SH-SY5Y (cell line): ENCODE measurements around the gene RBPJ.

Experiments used
- GATA2 ChIP-seq: IDR thresholded peaks from 2 replicates; pipeline ENCODE4 v1.6.1; 2011; ENCODE audit warnings: mild to moderate bottlenecking, low read depth, low read length
- GATA3 ChIP-seq: IDR thresholded peaks from 2 replicates; pipeline ENCODE4 v1.6.1; 2011; ENCODE audit warnings: low read depth, mild to moderate bottlenecking, low read length, moderate library complexity

Gene RBPJ

DNA sequence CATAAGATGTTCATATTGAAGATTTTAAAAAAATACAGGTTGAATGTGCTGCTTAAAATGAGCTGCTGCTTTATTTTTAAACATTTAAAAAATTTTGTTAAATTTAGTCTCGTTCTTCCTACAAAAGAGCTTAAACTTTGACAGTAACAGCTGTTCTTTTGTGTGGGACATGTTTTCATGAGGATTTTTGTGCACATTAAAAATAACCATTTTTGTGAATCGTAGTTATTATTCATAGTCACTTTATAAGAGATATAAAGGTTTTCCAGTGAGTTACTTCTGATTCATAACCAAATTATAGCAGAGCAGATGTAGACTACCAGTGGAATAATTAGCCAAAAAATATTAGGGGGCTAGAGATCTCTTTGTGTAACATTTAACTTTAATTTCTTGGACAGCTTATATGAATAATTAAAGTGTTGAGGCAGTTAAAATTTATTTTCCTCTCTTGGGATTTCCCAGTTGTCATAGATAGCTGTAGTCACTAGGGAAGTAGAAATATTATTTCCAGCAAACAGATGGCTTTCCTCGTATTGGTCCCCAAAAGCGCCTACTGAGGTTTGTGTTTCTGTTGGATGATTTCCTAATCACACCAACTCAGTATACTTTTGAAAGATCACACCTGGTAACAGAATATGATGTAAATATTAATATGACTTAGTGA lies 24.2 kb downstream of the RBPJ start:
- TF ChIP-seq GATA3 (no peak), GATA2 (no peak)

DNA sequence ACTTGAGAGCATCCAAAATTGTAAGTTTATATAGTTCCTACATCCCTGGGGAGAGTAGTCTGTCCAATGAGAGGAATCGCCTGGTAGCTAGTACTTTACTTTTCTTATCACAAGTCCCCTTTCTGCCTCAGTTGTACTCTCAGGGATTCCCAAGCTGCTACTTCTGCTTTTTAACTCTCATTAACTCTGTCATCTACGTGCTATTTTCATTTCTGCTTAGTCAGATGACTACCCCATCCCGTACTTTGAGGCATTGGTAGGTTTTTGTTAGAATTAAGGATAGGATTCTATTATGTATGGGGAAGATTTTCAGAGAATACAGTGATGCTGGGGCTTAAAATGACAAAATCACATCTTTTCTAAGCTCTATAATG lies 24.7 kb downstream of the RBPJ start:
- TF ChIP-seq GATA3 (no peak), GATA2 (no peak)

DNA sequence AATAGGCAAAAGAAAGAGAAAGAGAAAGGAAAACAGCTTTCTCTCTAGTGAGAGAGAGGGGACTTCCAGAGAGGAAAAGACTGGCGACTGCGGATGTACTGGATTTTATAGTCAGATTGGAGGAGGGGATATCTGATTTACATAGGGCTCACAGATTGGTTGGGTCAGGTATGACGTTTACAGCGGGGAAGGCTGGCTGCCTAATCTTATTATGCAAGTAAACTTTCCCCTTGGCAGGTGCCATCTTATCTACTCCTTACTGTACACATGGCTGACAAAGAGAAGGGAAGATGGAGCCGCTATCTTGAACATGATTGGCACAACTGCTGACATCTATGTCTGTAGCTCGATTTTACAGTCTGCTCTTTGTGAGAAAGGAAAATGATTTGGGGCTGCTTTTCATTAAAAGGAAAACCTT lies 25.4 kb downstream of the RBPJ start:
- TF ChIP-seq GATA2 = no peak
- no peak for TF ChIP-seq GATA3

DNA sequence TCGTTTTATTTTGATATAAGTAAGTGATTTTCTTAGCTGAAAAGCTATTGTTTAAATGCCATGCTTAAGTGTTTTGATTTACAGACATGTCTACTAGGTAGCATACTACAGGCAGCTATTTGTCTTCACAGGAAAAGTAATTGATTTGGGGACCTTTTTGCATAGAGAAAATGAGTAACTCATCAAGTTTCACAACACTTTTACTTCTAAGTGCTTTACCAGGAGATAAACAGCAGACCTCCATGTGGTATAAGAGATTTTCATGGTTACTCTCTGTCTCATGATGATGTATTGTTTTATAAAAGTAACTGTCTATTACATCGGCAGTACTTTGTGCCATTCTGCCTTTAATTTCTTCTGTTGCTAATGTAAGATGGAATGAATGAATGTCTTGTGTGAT lies 28.7 kb downstream of the RBPJ start:
- TF ChIP-seq GATA3 = no peak
- TF ChIP-seq GATA2 = no peak

DNA sequence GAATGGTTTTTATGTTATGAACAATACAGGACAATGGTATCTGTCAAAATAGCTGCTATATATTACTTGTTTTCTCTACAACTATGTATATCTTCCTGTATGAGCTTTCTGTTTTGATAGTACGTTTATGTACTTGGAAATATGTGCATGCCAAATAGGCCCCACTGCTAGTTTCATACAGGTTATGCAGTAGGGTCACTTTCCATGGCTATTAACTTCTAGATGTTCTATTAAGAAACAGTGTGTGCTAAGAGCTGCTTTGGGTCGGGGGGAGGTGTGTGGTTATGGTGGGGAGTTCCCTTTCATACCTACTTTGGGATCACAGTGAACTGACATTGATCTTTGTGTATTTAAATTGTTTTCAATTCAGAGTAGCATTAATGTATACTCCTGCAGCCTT lies 30.9 kb downstream of the RBPJ start:
- TF ChIP-seq GATA2 (no peak), GATA3 (no peak)

DNA sequence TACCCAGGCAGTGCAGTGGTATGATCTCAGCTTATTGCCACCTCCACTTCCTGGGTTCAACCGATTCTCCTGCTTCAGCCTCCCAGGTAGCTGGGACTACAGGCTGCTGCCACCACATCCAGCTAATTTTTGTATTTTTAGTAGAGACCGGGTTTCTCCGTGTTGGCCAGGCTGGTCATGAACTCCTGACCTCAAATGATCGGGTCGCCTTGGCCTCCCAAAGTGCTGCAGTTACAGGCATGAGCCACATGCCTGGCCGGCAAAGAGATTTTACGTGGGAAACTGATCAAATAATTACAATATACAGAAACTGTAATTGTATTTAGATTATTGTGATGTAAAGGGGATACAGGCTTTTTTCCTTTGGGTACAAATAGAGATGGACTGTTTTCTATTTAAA lies 33.7 kb downstream of the RBPJ start:
- TF ChIP-seq GATA3 = no peak
- no peak for TF ChIP-seq GATA2

DNA sequence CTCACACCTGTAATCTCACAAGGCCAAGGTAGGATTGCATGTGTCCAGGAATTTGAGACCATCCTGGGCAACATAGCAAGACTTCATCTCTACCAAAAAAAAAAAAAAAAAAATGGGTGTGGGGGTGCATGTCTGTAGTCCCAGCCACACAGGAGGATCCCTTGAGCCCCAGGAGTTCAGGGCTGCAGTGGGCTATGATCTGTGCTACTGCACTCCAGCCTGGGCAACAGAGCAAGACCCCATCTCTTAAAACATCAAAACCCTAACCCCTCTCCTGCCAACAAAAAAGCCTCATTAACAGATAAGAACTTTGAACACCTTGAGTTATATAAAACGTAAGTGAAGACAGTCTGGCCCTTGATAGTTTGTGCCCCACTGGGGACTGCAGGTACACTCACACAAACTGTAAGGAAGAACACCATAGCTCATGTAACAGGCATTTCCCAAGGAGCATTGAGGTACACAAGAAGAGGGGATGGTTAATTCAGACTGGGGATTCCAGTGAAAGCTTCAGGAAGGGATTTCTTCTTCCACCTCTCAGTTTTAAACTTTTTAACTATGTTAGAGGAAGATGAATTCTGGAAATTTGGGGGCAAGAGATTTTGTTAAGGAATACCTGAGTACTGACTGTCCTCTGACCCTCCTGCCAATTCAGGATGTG lies 34.7 kb downstream of the RBPJ start:
- no peak for TF ChIP-seq GATA2
- TF ChIP-seq GATA3 = no peak

DNA sequence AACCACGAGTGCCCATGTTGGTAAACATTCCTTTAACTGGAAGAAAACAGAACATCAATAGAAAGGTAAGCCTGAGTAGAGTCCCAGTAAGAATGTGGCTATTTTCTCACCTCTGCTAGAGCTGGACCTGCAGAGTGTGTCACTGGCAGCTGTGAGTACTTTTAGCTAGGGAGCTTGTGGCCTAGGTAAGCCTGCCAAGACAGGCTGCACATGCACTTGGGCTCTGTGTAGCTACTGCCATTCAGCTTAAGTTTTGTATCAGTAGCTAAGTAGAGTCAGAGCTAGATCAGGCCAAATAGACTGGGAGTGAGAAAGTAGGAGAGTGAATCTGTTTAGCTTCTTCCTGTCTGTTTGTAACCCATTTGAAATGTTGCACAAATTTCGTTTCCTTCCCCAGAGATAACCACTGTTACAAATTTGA lies 35.3 kb downstream of the RBPJ start:
- TF ChIP-seq GATA2 (no peak), GATA3 (no peak)

DNA sequence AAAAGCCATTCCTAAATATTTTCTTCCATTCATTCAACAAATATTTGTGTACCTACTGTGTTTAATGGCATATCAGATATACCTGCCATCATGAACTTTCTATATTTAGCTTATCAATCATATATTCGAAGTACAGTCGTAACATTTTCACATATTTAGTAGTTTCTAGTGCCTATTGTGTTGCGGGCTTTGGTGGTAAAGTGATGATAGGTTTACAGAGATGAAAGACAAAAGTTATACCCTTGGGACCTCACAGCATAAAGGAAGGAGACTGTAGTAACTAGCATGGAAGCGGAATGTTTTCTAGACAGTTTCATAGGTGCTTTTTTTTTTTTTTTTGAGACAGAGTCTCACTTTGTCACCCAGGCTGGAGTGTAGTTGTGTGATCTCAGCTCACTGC lies 39.5 kb downstream of the RBPJ start:
- TF ChIP-seq GATA3 (no peak), GATA2 (no peak)

DNA sequence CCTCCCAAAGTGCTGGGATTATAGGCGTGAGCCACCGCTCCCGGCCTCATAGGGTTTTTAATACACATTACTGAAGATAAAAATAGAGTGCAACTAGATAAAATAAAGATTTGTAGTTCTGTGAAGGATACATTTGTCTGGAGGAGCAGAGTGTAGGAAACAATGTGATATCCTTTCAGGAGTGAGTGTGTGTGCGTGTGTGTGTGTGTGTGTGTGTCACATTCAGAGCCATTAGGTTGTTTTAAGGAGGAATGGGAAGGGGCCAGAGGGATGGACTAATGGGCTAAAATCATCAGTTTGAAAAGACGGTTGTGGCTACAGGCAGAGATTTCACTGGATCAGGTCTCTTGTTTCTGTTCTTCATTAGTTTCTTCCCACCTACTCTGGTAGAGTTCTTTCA lies 40.0 kb downstream of the RBPJ start:
- TF ChIP-seq GATA3 (no peak), GATA2 (no peak)

DNA sequence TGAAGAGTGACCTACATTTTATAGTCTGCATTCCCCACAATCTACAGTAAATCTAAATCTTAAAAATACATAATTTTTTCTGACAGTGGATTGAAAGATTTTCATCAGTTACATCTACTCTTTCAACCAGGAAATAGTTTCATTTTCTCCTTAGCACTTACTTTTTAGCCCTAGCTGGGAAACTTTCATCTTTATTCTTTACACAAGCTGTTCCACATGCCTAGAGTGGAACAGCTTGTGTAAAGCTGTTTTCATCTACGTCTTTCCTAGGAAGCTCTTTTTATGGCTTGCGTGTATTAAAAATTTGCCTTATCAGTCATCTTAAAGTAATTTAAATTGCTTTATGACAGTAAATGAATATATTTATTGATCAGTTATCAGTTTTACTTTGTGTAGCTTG lies 40.5 kb downstream of the RBPJ start:
- no peak for TF ChIP-seq GATA3
- TF ChIP-seq GATA2 = no peak

DNA sequence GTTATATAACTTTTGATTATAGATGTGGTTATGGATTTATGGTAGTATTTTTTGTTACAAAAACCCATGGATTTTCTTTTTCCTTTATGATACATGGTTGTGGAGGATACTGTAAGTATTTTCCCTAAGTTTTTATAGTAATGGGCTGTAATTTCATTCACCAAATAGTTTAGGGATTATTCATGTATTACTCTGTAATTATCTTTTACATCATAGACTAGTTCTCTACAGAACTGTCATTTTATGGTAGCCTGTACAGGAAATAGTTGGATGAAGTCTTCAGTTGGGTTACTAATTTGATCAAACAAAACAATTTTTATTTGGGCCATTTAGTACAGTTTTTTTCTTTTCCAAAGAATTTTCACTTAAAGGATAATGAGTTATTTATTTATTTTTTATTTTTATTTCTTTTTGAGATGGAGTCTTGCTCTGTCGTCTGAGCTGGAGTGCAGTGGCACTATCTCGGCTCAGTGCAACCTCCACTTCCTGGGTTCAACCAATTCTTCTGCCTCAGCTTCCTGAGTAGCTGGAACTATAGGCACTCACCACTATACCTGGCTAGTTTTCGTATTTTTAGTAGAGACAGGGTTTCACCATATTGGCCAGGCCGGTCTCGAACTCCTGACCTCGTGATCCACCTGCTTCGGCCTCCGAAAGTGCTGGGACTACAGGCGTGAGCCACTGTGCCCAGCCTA lies 42.1 kb downstream of the RBPJ start:
- TF ChIP-seq GATA2 = no peak
- no peak for TF ChIP-seq GATA3

DNA sequence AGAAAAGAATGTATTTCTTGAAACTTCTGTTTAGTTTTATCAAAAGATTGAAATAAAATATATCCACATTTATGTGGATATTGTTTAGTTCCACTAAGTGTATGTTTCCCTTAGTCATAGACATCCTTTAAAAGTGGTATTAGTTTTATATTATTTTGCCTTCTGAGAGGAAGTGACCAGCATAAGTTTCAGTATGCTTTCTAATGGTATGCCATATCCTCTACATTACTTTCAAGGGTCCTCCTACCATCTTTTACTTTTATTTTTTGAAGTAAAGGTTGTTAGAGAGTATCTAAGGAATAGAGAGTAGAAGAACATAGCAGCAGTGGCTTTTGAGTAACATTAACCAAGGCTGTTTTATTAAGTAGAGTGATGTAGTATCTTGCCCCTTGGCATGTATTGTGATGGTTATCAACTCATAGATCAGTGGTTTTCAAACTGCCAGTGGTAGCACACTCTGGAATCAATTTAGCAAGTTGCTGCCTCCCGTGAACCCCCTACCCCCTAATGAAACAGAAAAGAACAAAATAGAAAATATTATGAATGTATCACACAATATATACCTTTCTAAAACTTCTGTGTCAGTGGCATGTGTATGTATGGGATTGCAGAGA lies 44.8 kb downstream of the RBPJ start:
- peak; percentile 81 for TF ChIP-seq GATA3
- TF ChIP-seq GATA2 = peak; percentile 83

DNA sequence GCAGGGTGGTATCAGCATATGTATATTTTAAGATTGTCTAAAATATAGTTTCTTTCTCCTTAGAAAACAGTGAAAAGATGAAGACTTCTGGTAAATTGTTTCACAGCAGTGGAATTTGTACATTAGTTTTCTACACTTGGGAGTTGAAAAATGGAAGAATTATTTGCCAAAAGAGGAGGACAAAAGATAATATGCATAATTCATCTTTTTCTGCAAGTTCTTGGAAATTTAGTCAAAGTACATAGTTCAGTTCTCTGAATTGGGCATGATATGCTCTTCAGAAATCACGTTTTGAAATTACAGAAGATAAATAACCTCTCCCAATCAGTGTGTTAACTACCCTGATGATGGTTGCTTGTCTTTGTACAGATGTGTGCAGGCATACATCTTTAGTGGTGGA lies 47.0 kb downstream of the RBPJ start:
- TF ChIP-seq GATA3 = no peak
- no peak for TF ChIP-seq GATA2

DNA sequence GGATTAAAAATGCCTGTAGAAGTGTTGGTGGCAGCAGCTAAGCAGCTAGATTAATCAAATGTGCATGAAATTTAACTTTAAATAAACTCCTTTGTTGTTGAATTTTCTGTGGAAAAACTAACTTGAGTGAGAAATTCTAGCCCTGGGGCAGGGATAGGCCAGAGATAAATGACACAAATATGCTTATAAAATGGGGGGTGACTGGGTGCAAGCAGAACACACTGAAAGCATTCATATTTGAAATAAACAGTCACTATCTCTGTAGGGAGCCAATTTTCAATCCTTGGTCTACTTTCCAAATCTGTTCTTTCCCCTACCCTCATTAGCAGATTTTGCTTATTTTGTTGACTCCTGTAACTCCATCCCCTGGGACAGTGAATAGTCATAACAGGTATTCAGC lies 47.9 kb downstream of the RBPJ start:
- TF ChIP-seq GATA2 (no peak), GATA3 (no peak)

DNA sequence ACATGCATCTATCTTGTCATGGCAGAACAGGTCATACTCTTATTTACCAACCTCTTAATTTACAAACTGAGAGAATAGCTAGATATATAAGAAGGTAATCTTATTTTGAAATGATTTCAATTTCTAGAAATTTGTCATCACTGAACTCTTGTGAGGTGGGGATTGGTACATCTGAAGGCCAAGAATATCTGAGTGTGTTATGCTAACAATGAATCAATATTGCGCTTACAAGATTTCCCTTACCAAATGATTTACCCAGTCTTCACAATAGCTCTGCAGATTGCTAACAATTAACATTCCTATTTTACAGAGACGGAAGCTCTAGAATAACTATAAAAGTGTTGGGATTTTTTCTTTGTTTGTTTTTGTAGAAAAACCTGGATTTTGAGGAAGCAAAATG lies 48.3 kb downstream of the RBPJ start:
- TF ChIP-seq GATA3 = no peak
- TF ChIP-seq GATA2 = no peak
